ENCODE results near the gene TNFSF18. TPM values are rescaled to one million over a fixed set of nuclear protein-coding genes. Genes with fewer than 3 reads are reported as not detected.
A peak's percentile ranks its signal among the peaks of the same experiment; 100 is the strongest.

TNFSF18 gene
- total RNA-seq, 6 donors from 2014 or later = 0.17 to 0.20 TPM; not detected in 4

- Histone ChIP-seq H3K36me3 (no peaks in the 10 kb centered on the region), H3K27ac (no peak overlapping the region), H3K27me3 (no peaks in the 10 kb centered on the region), H3K4me3 (no peak overlapping the region), H3K9me3 (peaks cover 0 to 5% (median 0%) of the 10 kb centered on the region in 4 donors), H3K4me1 (no peaks in the 10 kb centered on the region)
- ATAC-seq (ENCODE audit: low FRiP score in 2 of 2) (no peak), DNase-seq (no peak)
- 65 to 75% methylated on average over 2 of the region's 2 CpGs for WGBS, 2 donors
- TF ChIP-seq POLR2AphosphoS5 (IDR thresholded peaks at IDR 0.05) = no peak
- TF ChIP-seq EP300 (IDR thresholded peaks at IDR 0.05) = no peak
- TF ChIP-seq CTCF (IDR thresholded peaks at IDR 0.05) = no peak
- no peak for TF ChIP-seq POLR2A (IDR thresholded peaks at IDR 0.05)
Observed at GRCh38 chr1:173005196-173005864, 45.4 kb downstream of the TNFSF18 start.

GRCh38 chr1:173002891-173003838 lies 47.6 kb downstream of the TNFSF18 start:
- TF ChIP-seq POLR2AphosphoS5 (IDR thresholded peaks at IDR 0.05) = no peak
- TF ChIP-seq POLR2A (IDR thresholded peaks at IDR 0.05) = no peak
- TF ChIP-seq EP300 (IDR thresholded peaks at IDR 0.05) = no peak
- no peak for TF ChIP-seq CTCF (IDR thresholded peaks at IDR 0.05)

GRCh38 chr1:172999349-172999748 lies 51.4 kb downstream of the TNFSF18 start:
- H3K27me3 ChIP-seq = no peaks in the 10 kb centered on the region
- no peak for ATAC-seq (ENCODE audit: low FRiP score in 2 of 2)
- 52 to 57% methylated on average over 3 of the region's 3 CpGs for WGBS, 2 donors

More at GRCh38 chr1:173002891-173003838, 47.6 kb downstream of the TNFSF18 start:
- peak in 1 of 2 donors; percentile 62 for ATAC-seq (ENCODE audit: low FRiP score in 2 of 2)
- Histone ChIP-seq H3K36me3 (no peaks in the 10 kb centered on the region), H3K27me3 (no peaks in the 10 kb centered on the region), H3K4me1 (no peaks in the 10 kb centered on the region), H3K4me3 (no peak overlapping the region), H3K27ac (no peak overlapping the region), H3K9me3 (peaks cover 0 to 5% (median 2%) of the 10 kb centered on the region in 4 donors)
- 88 to 93% methylated on average over 6 of the region's 6 CpGs for WGBS, 2 donors
- DNase-seq = no peak

GRCh38 chr1:172997941-172998361 lies 52.8 kb downstream of the TNFSF18 start:
- H3K9me3 ChIP-seq = peaks cover 0 to 5% (median 2%) of the 10 kb centered on the region in 4 donors
- H3K4me3 ChIP-seq = no peak overlapping the region
- WGBS, 2 donors = 73 to 78% methylated on average over 2 of the region's 2 CpGs
- no peak overlapping the region for H3K27ac ChIP-seq
- no peaks in the 10 kb centered on the region for H3K36me3 ChIP-seq
- H3K4me1 ChIP-seq = no peaks in the 10 kb centered on the region
- DNase-seq (no peak), ATAC-seq (ENCODE audit: low FRiP score in 2 of 2) (no peak)
- TF ChIP-seq POLR2AphosphoS5 (IDR thresholded peaks at IDR 0.05) (no peak), CTCF (IDR thresholded peaks at IDR 0.05) (no peak), EP300 (IDR thresholded peaks at IDR 0.05) (no peak), POLR2A (IDR thresholded peaks at IDR 0.05) (no peak)
- H3K27me3 ChIP-seq = no peaks in the 10 kb centered on the region

More at GRCh38 chr1:172999349-172999748, 51.4 kb downstream of the TNFSF18 start:
- Histone ChIP-seq H3K4me3 (no peak overlapping the region), H3K4me1 (no peaks in the 10 kb centered on the region), H3K36me3 (no peaks in the 10 kb centered on the region), H3K27ac (no peak overlapping the region), H3K9me3 (peaks cover 0 to 5% (median 2%) of the 10 kb centered on the region in 4 donors)
- TF ChIP-seq CTCF (IDR thresholded peaks at IDR 0.05) (no peak), POLR2A (IDR thresholded peaks at IDR 0.05) (no peak), POLR2AphosphoS5 (IDR thresholded peaks at IDR 0.05) (no peak), EP300 (IDR thresholded peaks at IDR 0.05) (no peak)
- no peak for DNase-seq
